HG02981 (cell line): Measurements from ENCODE around the gene HNRNPAB.
A peak's percentile ranks its signal among the peaks of the same experiment; 100 is the strongest.

Experiments
- ATAC-seq: cut with Tn5 transposase; IDR thresholded peaks from one replicate; pipeline ENCODE4 v1.9.1; 2021; ENCODE audit warnings: mild to moderate bottlenecking, moderate library complexity; ENCODE audit not compliant: unreplicated experiment

The HNRNPAB gene

DNA sequence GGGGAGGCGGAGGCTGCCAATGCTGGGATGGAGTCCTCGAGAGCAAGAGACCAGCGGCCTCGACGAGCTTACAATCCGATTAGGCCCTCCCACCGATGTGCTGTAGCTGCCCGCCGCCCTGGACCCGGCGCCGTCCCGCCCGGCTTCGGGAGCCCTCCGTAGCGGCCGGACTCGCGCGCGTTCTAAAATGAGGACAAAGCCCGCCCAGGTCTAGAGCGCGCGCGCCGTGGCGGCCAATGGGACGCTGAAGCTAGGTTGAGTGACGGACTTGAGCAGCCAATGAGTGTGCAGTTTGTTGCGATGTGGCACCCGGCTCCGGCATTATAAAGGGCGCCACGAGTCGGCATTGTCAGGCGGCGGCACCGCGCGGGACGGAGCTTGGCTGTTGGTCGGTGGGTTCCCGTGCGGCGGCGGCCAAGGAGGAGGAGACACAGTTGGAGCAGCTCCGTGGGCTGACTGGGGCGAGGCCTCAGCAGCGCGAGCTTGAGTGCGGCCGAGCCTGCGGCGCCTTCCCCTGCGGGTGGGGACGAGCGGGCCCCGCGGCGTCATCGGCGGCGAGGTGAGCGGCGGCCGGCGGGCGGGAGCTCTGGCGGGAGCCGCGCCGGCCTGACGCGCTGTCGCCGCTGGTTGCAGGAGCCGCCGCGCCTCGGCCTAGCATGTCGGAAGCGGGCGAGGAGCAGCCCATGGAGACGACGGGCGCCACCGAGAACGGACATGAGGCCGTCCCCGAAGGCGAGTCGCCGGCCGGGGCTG lies at the start of gene HNRNPAB:
TSS of gene HNRNPAB (plus strand) at position 352 of the 753 bp plus-strand sequence. CDS start at position 657, 305 bp downstream.
- ATAC-seq, result peak; percentile 77

DNA sequence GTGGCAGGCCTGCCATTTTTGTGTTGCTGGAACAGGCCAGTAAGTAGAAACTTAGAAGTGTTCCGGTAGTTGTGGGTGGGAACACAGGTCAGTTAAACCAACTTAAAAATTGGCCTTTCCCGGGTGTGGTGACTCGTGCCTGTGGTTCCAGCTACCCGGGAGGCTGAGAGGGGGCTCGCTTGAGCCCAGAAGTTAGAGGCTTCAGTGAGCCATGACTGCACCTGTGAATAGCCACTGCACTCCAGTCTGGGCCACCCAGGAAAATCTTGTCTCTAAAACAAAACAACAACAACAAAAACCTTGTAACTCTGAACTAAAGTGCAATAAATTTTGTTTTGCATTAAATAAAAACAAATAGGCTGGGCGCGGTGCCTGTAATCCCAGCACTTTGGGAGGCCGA lies 49.3 kb upstream of the HNRNPAB start:
- no peak for ATAC-seq

GRCh38 chr5:178160176-178160575 lies 44.2 kb upstream of the HNRNPAB start:
- no peak for ATAC-seq

GRCh38 chr5:178162481-178162880 lies 41.9 kb upstream of the HNRNPAB start:
- no peak for ATAC-seq

DNA sequence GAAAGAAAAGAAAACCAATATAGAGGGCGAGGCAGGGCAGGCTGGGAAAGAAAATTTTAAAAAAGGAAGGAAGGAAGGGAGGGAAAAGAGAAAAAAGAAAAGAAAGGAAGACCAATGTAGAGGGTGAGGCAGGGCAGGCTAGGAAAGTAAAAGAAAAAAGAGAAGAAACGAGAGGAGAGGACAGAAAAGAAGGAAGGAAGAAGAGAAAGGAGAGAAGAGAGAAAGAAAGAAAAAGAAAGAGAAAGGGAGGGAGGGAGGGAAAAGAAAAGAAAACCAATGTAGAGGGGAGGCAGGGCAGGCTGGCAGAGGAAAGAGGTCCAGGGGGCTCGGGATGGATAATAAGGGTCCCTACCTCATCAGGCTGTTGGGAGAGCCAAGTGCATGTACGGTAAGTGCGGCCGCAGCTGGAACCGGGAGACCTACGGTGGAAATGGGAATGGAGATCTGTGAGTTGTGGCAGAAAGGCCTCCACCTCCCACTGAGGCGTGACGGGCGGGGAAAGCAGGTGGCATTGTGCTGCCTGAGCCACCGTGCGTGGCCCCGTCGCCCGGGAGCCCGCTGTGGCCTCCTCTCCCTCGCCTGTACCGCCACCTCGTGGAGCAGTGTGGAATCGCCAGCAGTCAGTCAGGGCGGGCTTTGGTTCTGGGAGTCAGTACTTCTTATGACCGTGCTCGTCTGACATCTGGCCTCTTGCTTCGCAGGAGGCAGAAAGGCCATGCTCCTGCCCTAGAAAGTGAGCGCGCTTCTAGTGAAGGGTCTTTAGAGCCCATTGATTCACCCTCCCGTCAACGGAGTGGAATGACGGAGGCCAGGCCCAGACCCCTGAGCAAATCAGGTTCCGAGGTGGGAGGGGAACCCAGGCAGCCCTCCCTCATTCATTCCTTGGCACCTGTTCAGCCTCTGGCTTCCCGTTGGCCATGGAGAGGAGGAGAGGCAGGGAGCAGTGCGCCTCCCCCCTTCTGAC lies 40.3 kb upstream of the HNRNPAB start:
- ATAC-seq, result peak; percentile 95

DNA sequence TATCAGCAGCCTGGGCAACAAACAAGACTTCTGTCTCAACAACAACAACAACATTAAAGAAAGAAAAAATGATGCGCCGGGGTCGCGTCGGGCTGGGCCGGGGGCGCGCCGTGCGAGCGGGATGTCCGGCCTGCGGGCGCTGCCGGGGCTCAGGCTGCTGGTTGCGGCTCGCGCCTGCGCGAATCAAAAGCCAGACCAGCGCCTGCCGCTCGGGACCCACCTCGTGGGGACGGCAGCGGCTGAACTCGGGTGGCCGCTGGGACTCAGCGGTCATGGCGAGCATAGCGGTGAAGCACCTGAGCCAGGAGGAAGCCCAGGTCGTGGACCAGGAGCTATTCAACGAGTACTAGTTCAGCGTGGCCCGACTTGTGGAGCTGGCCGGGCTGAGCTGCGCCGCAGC lies 38.8 kb upstream of the HNRNPAB start:
- ATAC-seq, result no peak

DNA sequence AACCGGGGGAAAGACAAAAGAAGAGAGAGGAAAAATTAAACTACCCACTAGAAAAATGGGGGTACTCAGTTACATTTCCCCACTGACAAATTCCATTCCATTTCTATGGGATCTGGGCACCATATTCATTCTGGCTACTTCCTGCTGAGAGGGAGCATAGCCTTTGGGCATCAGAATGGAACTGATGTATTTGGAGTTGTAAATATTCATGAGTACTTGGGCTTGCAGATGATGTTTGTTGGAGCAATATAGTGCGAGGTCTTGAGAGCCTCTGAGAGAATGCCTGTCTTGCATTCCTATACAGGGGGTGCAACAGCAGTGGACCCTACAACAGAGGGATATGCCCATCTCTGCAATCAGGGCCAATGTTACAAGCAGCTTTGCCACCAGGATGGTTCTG lies 33.9 kb upstream of the HNRNPAB start:
- ATAC-seq, result no peak

GRCh38 chr5:178174456-178174855 lies 29.9 kb upstream of the HNRNPAB start:
- ATAC-seq, result no peak

GRCh38 chr5:178176791-178177190 lies 27.5 kb upstream of the HNRNPAB start:
- ATAC-seq, result no peak

- no peak for ATAC-seq
Measured at GRCh38 chr5:178177569-178177968, 26.8 kb upstream of the HNRNPAB start.

DNA sequence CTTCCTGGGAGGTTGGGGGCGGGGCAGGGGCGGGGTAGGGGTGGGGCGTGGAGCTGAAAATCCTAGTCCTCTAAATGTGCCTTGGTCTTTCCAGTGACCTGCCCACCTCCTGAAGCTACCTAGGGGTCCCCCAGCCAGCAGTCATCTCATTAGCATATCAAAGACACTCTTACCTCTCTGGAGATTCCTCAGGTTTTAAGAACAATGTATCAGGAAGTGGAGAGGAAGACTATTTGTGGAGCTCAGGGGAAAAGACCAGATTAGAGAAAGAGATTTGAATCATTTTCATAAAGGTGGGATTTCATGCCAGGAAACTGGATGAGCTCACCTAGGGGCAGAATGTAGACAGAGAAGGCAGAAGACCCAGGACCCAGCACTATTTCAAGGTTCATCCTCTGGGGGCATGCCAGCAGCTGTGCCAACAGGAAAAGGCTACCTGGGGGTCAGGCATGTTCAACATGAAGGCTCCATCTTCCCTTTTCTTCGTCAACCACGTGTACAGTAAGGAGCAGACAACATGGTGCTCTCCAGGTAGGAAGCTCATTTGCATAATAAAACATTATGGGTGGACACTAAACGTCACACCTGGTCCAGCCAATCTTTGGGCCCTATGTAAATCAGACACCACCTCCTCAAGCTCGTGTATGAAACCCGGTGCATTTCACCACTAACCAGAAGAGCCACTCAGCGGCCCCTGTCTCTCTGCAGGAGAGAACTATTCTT lies 24.0 kb upstream of the HNRNPAB start:
- ATAC-seq, result no peak

DNA sequence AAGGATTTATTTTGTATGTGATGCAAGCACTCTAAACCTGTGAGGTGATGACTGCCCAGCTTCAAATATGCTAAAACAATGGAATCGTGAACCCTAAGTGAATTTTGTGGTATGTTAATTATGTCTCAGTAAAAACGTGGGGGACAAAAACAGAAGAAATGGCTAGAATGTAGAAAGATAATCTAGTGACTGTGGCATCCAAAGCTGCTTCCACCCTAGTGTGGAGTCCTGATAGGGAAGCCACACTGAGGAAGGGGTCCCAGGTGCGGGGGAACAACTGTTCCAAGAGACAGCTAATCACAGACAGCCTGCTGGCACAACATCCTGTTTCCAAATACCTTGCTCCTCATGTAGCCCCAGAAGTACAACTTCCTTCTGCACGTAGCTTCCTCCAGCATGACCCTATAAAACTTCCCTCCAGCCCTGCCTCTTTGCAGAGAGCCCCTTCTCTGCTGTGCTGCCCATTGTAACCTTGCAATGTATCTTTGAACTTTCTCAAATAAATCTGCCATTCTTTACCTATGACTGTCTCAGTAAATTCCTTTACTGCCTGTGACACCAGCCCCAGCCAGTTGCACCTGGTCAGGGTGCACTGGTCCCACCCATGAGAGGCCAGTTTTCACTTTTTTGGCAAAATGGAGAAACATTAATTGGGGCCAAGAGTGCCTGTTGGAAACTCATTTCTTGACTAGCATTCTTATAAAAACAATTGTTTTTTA lies 22.0 kb upstream of the HNRNPAB start:
- no peak for ATAC-seq

- ATAC-seq, result no peak
Measured at GRCh38 chr5:178186427-178186826, 17.9 kb upstream of the HNRNPAB start.

DNA sequence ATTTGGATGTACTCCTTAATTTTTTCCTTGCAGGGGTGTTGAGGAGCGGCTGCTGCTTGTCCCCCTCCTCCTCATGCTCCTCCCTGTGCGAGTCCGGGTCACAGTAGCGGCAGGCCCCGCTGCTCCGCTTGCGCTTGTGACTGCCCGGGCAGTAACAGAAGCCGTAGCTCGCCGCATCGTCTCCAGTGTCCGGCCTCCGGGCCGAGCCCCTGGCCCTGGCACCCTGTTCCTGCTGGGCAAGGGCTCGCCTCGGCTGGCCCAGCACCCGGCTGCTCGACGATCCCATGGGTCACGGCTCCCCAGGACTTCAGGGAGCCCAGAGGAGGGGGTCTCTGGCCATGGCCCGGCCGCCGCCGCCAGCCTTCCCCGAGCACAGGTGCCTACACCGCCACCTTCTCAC lies 17.3 kb upstream of the HNRNPAB start, which contains the start of gene GMCL2:
TSS of gene GMCL2 (minus strand) at position 358 of the 400 bp plus-strand sequence. CDS start at position 286, 72 bp downstream.
- ATAC-seq, result no peak

DNA sequence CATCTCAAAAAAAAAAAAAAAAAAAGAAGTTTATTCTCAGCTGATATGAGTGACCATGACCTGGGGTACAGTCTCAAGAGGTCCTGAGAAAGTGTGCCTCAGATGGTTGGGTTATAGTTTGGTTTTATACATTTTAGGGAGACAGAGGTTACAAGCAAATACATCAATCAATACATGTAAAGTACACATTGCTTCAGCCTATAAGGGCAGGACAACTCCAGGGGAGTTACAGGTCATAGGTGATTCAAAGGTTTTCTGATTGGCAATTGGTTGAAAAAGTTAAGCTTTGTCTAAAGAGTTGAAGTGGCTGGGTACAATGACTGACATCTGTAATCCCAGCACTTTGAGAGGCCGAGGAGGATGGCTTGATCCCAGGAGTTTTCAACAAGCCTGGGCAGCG lies 14.9 kb upstream of the HNRNPAB start:
- ATAC-seq, result no peak

- no peak for ATAC-seq
Measured at GRCh38 chr5:178191661-178192060, 12.7 kb upstream of the HNRNPAB start.

- no peak for ATAC-seq
Measured at GRCh38 chr5:178192244-178192643, 12.1 kb upstream of the HNRNPAB start.

- no peak for ATAC-seq
Measured at GRCh38 chr5:178192787-178193186, 11.5 kb upstream of the HNRNPAB start.

GRCh38 chr5:178193251-178193809 lies 11.0 kb upstream of the HNRNPAB start:
- ATAC-seq, result no peak

DNA sequence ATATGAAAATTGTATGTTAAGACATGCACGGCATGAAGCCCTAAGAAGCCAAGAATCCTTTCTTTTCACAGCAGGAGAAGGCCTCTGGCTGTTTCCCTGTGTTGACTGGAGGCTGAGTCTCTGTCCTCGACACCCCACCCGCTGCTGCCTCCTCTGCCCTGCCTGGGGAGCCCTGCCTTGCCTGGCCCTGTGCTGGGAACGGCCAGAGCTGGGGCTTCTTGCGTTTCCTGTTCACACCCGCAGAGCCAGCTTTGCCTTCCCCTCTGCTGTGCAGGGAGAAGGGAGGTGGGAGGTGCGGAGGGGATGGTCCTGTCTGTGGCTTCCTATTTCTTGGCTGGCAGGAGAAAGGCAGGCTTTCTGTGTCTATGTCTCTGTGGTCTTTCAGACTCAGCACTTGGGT lies 10.3 kb upstream of the HNRNPAB start:
- ATAC-seq, result no peak
